Activated B cell treated with CpG ODN at 0.5 μM for 24 hours (primary cell): ENCODE data around the gene DCLRE1C. TPM values are rescaled to one million over a fixed set of nuclear protein-coding genes. Genes with fewer than 3 reads are reported as not detected.
"Not testable (repeated sequence)": the region's sequence is repeated elsewhere in the genome, so short reads cannot be mapped to it uniquely, and the experiment has no call there.

Experiments used
- ATAC-seq: fragments of 200-7000 bp; cut with Tn5 transposase; one replicate; pipeline ENCODE4 v1.10.0; 2021; ENCODE audit warnings: low read depth, mild to moderate bottlenecking, moderate library complexity
- CTCF ChIA-PET: fragments of 350-600 bp; sonication (Branson Sonifier 250); formaldehyde crosslinking; loops from one replicate; lab custom pipeline; 2021; ENCODE audit warnings: antibody characterized with exemption; lab: Charles Lee
- POLR2A ChIA-PET: fragments of 350-600 bp; sonication (Branson Sonifier 250); formaldehyde crosslinking; loops from one replicate; lab custom pipeline; 2021; ENCODE audit warnings: antibody characterized with exemption; lab: Charles Lee
- DNase-seq: peaks from one replicate; pipeline ENCODE4 v3.0.0; 2022
- H3K27ac Mint-ChIP-seq: one replicate; pipeline ENCODE4 v1.8.0; 2020; ENCODE audit warnings: mixed read lengths
- H3K27me3 Mint-ChIP-seq: one replicate; pipeline ENCODE4 v1.8.0; 2021; ENCODE audit warnings: mixed read lengths
- H3K36me3 Mint-ChIP-seq: one replicate; pipeline ENCODE4 v1.8.0; 2021; ENCODE audit warnings: low read depth, mixed read lengths
- H3K4me1 Mint-ChIP-seq: one replicate; pipeline ENCODE4 v1.8.0; 2021; ENCODE audit warnings: mixed read lengths
- H3K4me3 Mint-ChIP-seq: one replicate; pipeline ENCODE4 v1.8.0; 2020; ENCODE audit warnings: mild to moderate bottlenecking, mixed read lengths
- H3K9me3 Mint-ChIP-seq: one replicate; pipeline ENCODE4 v1.8.0; 2020; ENCODE audit warnings: mixed read lengths
- intact Hi-C: fragments of 100-400 bp; cut with micrococcal nuclease; formaldehyde crosslinking; loops from one replicate; pipeline ENCODE4 v1.15.1; 2024
- total RNA-seq: library from RNA; stranded (reverse); gene quantifications from 2 replicates; pipeline ENCODE4 v1.2.3, GENCODE V29; 2022
- TF ChIP-seq, protein P1 (sequence below): fragments of 200-600 bp; IDR thresholded peaks from one replicate; pipeline ENCODE4 v1.8.0; 2022; ENCODE audit warnings: antibody characterized with exemption, mild to moderate bottlenecking

Gene DCLRE1C
- total RNA-seq, 1 donor from 2014 or later, result 43.8 TPM

DNA sequence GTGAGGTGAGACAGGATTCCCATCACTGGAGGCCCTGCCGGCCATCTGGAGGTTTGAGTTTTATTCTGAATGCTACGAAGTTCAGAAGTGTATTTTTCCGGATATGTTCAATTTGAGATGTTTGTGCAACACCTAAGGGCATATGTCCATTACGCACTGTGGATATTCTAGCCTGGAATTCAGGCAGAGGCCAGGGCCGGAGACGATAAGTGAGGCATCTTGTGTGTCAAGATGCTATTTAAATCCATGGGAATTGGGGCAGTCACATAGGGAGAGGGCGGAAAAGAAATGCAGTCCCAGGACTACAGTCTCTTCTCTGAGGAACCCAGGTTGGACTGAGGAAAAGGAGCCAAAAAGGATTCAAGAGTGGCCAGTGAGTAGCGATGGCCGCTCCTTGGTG is 77.1 kb downstream of the DCLRE1C start:
- DNase-seq, result no peak
- TF ChIP-seq, protein P1, sequence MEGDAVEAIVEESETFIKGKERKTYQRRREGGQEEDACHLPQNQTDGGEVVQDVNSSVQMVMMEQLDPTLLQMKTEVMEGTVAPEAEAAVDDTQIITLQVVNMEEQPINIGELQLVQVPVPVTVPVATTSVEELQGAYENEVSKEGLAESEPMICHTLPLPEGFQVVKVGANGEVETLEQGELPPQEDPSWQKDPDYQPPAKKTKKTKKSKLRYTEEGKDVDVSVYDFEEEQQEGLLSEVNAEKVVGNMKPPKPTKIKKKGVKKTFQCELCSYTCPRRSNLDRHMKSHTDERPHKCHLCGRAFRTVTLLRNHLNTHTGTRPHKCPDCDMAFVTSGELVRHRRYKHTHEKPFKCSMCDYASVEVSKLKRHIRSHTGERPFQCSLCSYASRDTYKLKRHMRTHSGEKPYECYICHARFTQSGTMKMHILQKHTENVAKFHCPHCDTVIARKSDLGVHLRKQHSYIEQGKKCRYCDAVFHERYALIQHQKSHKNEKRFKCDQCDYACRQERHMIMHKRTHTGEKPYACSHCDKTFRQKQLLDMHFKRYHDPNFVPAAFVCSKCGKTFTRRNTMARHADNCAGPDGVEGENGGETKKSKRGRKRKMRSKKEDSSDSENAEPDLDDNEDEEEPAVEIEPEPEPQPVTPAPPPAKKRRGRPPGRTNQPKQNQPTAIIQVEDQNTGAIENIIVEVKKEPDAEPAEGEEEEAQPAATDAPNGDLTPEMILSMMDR, result no peak
- Mint-ChIP-seq H3K27me3 (no peaks in the 10 kb centered on the region), H3K36me3 (peaks cover 4% of the 10 kb centered on the region), H3K27ac (peak overlapping the region; percentile 24), H3K9me3 (no peaks in the 10 kb centered on the region), H3K4me3 (peak overlapping the region; percentile 94), H3K4me1 (peaks cover 25% of the 10 kb centered on the region)
- POLR2A ChIA-PET, result interaction anchor here (0.7 kb wide), 1 partner anchor 1533 kb away, joined by 3 read pairs; no protein-coding TSS in a partner anchor
- ATAC-seq, result no peak
- CTCF ChIA-PET, result no interaction called here
- intact Hi-C loops, result loop anchor here (10.0 kb wide), 1 partner anchor 1292 kb away; the partner anchor contains the start of gene PRPF18

DNA sequence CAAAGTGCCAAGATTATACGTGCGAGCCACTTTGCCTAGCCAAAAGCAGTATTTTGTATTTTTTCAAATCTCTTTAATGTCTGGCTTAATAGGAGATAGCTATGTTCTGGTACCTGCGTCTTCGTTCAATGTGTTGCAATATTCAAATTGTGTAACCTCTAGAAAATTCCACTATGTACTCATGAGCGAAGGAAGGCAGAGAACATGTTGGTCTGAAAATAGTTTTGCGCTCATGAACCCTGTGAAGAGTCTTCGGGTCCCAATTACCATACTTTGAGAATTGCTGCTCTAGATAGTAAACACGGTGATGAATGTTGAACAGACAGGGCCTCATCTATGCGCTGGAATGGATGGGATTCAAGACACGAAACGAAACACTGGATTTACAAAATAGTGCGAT is 78.0 kb downstream of the DCLRE1C start:
- DNase-seq, result no peak
- intact Hi-C loops, result loop anchor here (10.0 kb wide), 1 partner anchor 1291 kb away; the partner anchor contains the start of gene PRPF18
- Mint-ChIP-seq H3K27me3 (no peaks in the 10 kb centered on the region), H3K27ac (no peak overlapping the region), H3K4me1 (peaks cover 25% of the 10 kb centered on the region), H3K4me3 (peak overlapping the region; percentile 12), H3K9me3 (no peaks in the 10 kb centered on the region), H3K36me3 (peaks cover 12% of the 10 kb centered on the region)
- POLR2A ChIA-PET, result interaction anchor here (0.6 to 0.7 kb wide), 2 partner anchors 144 to 1532 kb away, joined by 3 read pairs; no protein-coding TSS in a partner anchor
- TF ChIP-seq, protein P1, result no peak
- CTCF ChIA-PET, result no interaction called here
- no peak for ATAC-seq

DNA sequence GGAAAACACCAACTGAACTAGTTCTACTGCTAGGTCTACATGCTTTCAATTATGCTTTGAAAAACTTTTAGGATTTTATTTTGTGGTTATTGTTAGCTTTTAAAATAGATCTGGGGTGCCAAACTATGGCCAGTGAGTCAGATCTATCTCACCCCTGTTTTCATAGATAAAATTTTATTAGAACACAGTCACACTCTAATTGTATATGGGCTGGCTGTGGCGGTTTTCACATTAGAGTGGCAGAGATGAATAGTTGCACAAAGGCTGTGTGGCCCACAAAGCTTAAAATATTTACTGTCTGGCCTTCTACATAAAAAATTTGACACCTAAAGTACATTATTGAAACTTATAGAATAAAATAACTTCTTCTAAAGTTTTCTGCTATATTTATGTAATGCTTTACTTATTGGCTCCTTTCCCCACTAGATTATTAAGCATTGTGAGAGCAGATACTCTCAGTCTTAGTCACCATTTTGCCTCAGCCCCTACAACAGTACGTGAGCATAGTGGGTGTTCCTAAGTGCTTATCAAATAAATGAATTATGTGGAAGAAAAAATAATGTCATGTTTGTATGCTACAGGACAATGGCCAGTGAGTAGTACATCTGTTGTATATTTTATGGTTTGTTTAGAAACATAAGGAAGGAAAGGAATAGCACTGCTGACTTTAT is 80.7 kb downstream of the DCLRE1C start:
- peaks cover 27% of the 10 kb centered on the region for H3K36me3 Mint-ChIP-seq
- no peaks in the 10 kb centered on the region for H3K27me3 Mint-ChIP-seq
- CTCF ChIA-PET, result no interaction called here
- DNase-seq (no peak), ATAC-seq (no peak)
- peaks cover 15% of the 10 kb centered on the region for H3K4me1 Mint-ChIP-seq
- intact Hi-C loops, result loop anchor here (10.0 kb wide), 1 partner anchor 1288 kb away; the partner anchor contains the start of gene PRPF18
- H3K4me3 Mint-ChIP-seq, result no peak overlapping the region
- POLR2A ChIA-PET, result interaction anchor here (0.6 to 1.6 kb wide), 2 partner anchors 35 to 315 kb away, joined by 4 to 10 read pairs; partner anchors contain the start of genes CDNF, HSPA14 and MSANTD7
- no peaks in the 10 kb centered on the region for H3K9me3 Mint-ChIP-seq
- no peak overlapping the region for H3K27ac Mint-ChIP-seq
- TF ChIP-seq, protein P1, result no peak

DNA sequence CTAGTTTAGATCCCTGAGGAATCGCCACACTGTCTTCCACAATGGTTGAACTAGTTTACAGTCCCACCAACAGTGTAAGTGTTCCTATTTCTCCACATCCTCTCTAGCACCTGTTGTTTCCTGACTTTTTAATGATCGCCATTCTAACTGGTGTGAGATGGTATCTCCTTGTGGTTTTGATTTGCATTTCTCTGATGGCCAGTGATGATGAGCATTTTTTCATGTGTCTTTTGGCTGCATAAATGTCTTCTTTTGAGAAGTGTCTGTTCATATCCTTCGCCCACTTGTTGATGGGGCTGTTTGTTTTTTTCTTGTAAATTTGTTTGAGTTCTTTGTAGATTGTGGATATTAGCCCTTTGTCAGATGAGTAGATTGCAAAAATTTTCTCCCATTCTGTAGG is 89.0 kb downstream of the DCLRE1C start:
- H3K27me3 Mint-ChIP-seq, CTCF ChIA-PET, intact Hi-C loops, DNase-seq, H3K4me1 Mint-ChIP-seq, H3K27ac Mint-ChIP-seq, H3K4me3 Mint-ChIP-seq, ATAC-seq, H3K9me3 Mint-ChIP-seq, POLR2A ChIA-PET: not testable (repeated sequence)
- peaks cover 52% of the 10 kb centered on the region for H3K36me3 Mint-ChIP-seq

DNA sequence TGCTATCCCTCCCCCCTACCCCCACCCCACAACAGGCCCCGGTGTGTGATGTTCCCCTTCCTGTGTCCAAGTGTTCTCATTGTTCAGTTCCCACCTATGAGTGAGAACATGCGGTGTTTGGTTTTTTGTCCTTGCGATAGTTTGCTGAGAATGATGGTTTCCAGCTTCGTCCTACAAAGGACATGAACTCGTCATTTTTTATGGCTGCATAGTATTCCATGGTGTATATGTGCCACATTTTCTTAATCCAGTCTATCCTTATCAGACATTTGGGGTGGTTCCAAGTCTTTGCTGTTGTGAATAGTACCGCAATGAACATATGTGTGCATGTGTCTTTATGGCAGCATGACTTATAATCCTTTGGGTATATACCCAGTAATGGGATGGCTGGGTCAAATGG is 89.4 kb downstream of the DCLRE1C start:
- CTCF ChIA-PET, H3K4me3 Mint-ChIP-seq, H3K9me3 Mint-ChIP-seq, intact Hi-C loops, DNase-seq, H3K27ac Mint-ChIP-seq, H3K4me1 Mint-ChIP-seq, H3K27me3 Mint-ChIP-seq, ATAC-seq, POLR2A ChIA-PET: not testable (repeated sequence)
- H3K36me3 Mint-ChIP-seq, result peaks cover 48% of the 10 kb centered on the region

DNA sequence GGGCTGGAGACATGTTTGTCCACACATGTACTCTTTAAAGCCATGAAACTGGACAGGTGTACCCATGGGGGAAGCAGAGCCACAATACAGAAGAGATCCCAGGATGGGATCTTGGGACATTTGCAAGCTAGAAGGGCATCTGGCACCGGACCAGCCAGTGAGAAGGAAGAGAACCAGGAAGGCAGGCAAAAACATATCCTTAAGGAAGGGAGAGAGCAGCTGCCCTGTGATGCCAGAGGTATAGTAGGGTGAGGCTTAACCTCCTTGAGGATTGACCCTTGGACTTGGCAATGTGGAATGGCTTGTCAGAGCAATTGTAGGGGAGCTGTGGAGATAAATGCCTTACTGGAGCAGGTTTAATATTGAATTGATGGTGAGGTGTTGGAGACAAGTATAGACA is 93.1 kb downstream of the DCLRE1C start:
- Mint-ChIP-seq H3K4me1 (no peaks in the 10 kb centered on the region), H3K9me3 (no peaks in the 10 kb centered on the region), H3K4me3 (no peak overlapping the region), H3K36me3 (peaks cover 49% of the 10 kb centered on the region), H3K27me3 (no peaks in the 10 kb centered on the region), H3K27ac (no peak overlapping the region)
- TF ChIP-seq, protein P1, result no peak
- ChIA-PET CTCF (no interaction called here), POLR2A (no interaction called here)
- no peak for DNase-seq
- intact Hi-C loops, result no loop called here
- ATAC-seq, result no peak
